Measurements from ENCODE around the gene AMPD1. TPM values are rescaled to one million over a fixed set of nuclear protein-coding genes. Genes with fewer than 3 reads are reported as not detected.

Gene AMPD1
- polyA plus RNA-seq, 1 of the 3 experiments (the other 2 are of a cell fraction): not detected

GRCh38 chr1:114719424-114719787, 24.1 kb upstream of the AMPD1 start (continued):
- TF ChIP-seq, protein P1, sequence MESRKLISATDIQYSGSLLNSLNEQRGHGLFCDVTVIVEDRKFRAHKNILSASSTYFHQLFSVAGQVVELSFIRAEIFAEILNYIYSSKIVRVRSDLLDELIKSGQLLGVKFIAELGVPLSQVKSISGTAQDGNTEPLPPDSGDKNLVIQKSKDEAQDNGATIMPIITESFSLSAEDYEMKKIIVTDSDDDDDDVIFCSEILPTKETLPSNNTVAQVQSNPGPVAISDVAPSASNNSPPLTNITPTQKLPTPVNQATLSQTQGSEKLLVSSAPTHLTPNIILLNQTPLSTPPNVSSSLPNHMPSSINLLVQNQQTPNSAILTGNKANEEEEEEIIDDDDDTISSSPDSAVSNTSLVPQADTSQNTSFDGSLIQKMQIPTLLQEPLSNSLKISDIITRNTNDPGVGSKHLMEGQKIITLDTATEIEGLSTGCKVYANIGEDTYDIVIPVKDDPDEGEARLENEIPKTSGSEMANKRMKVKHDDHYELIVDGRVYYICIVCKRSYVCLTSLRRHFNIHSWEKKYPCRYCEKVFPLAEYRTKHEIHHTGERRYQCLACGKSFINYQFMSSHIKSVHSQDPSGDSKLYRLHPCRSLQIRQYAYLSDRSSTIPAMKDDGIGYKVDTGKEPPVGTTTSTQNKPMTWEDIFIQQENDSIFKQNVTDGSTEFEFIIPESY (IDR thresholded peaks at IDR 0.05; ENCODE audit: borderline replicate concordance, low read depth): no peak
- TF ChIP-seq POLR2AphosphoS5 (IDR thresholded peaks at IDR 0.05; ENCODE audit: low read depth, low read length) (no peak), FOSL2 (IDR thresholded peaks at IDR 0.05; ENCODE audit: borderline replicate concordance, low read depth) (no peak), YY1 (IDR thresholded peaks at IDR 0.05; ENCODE audit: low read depth) (no peak), USF2 (IDR thresholded peaks at IDR 0.05; ENCODE audit: borderline replicate concordance, low read depth, low read length) (no peak), TEAD4 (IDR thresholded peaks at IDR 0.05; ENCODE audit: borderline replicate concordance, insufficient read depth) (no peak), FOXJ3 (CRISPR knock-in tag; IDR thresholded peaks at IDR 0.05) (no peak)
- TF ChIP-seq, protein P2, sequence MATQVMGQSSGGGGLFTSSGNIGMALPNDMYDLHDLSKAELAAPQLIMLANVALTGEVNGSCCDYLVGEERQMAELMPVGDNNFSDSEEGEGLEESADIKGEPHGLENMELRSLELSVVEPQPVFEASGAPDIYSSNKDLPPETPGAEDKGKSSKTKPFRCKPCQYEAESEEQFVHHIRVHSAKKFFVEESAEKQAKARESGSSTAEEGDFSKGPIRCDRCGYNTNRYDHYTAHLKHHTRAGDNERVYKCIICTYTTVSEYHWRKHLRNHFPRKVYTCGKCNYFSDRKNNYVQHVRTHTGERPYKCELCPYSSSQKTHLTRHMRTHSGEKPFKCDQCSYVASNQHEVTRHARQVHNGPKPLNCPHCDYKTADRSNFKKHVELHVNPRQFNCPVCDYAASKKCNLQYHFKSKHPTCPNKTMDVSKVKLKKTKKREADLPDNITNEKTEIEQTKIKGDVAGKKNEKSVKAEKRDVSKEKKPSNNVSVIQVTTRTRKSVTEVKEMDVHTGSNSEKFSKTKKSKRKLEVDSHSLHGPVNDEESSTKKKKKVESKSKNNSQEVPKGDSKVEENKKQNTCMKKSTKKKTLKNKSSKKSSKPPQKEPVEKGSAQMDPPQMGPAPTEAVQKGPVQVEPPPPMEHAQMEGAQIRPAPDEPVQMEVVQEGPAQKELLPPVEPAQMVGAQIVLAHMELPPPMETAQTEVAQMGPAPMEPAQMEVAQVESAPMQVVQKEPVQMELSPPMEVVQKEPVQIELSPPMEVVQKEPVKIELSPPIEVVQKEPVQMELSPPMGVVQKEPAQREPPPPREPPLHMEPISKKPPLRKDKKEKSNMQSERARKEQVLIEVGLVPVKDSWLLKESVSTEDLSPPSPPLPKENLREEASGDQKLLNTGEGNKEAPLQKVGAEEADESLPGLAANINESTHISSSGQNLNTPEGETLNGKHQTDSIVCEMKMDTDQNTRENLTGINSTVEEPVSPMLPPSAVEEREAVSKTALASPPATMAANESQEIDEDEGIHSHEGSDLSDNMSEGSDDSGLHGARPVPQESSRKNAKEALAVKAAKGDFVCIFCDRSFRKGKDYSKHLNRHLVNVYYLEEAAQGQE (IDR thresholded peaks at IDR 0.05; ENCODE audit: low read depth, low read length): no peak

GRCh38 chr1:114718661-114719423, 23.5 kb upstream of the AMPD1 start:
- POLR2A ChIA-PET: no interaction called here
- no peak overlapping the region for H3K4me2 ChIP-seq
- TF ChIP-seq TCF12 (IDR thresholded peaks at IDR 0.05) (no peak), USF2 (IDR thresholded peaks at IDR 0.05; ENCODE audit: borderline replicate concordance, low read depth, low read length) (no peak), RXRA (IDR thresholded peaks at IDR 0.05; ENCODE audit: borderline replicate concordance, low read depth) (no peak), MEF2A (IDR thresholded peaks at IDR 0.05; ENCODE audit: borderline replicate concordance, low read depth) (no peak)
- H3K4me1 ChIP-seq (ENCODE audit: control insufficient read depth in 1 of 2, insufficient read depth in 2 of 2, low read depth in 1 of 2, low read length in 1 of 2): peaks cover 12 to 13% of the 10 kb centered on the region in 2 experiments; a peak in 3 of 4 replicates
- H3K27ac ChIP-seq (ENCODE audit: low read depth in 2 of 2, low read length in 1 of 2): peak overlapping the region in 1 of 2 experiments; percentile 53; a peak in 2 of 4 replicates
- DNase-seq: no peak
- H3K9me3 ChIP-seq: no peaks in the 10 kb centered on the region
- peaks cover 45% of the 10 kb centered on the region for H3F3A ChIP-seq (replicated peaks; ENCODE audit: insufficient read depth)
- no peak overlapping the region for H3K4me3 ChIP-seq (ENCODE audit: low read depth in 2 of 2, low read length in 1 of 2)
- no peaks in the 10 kb centered on the region for H4K20me1 ChIP-seq (ENCODE audit: insufficient read depth)
- H3K9me2 ChIP-seq: no peaks in the 10 kb centered on the region
- CTCF ChIA-PET: interaction anchor here (1.5 kb wide), 1 partner anchor 372 kb away, joined by 5 read pairs; no protein-coding TSS in a partner anchor
- H3K79me2 ChIP-seq (ENCODE audit: insufficient read depth): peaks cover 34% of the 10 kb centered on the region
- H3K27me3 ChIP-seq (ENCODE audit: insufficient read depth): no peaks in the 10 kb centered on the region
- no peak overlapping the region for H3K9ac ChIP-seq
- WGBS (ENCODE audit: low lambda C conversion rate): 82% methylated on average over 8 of the region's 11 CpGs
- H2AFZ ChIP-seq (ENCODE audit: low read depth): no peak overlapping the region
- peaks cover 70 to 72% of the 10 kb centered on the region in 2 experiments for H3K36me3 ChIP-seq (replicated peaks in 1 of 2; ENCODE audit: control insufficient read depth in 1 of 2, insufficient read depth in 2 of 2, low read length in 1 of 2)
